Mucosa of stomach (tissue), 1 donor: Measurements from ENCODE around the gene SETX.

ENCODE experiments used
- H3K27me3 ChIP-seq: one replicate; pipeline ENCODE4 v1.7.0; 2013; ENCODE audit warnings: mild to moderate bottlenecking, low read length; ENCODE audit not compliant: control insufficient read depth, insufficient read depth
- H3K36me3 ChIP-seq: one replicate; pipeline ENCODE4 v1.7.0; 2013; ENCODE audit warnings: low read length; ENCODE audit not compliant: control insufficient read depth, insufficient read depth
- H3K4me1 ChIP-seq: one replicate; pipeline ENCODE4 v1.7.0; 2013; ENCODE audit warnings: mild to moderate bottlenecking, low read length; ENCODE audit not compliant: control insufficient read depth, insufficient read depth
- H3K4me3 ChIP-seq: one replicate; pipeline ENCODE4 v1.7.0; 2013; ENCODE audit warnings: low read length
- H3K9ac ChIP-seq: one replicate; pipeline ENCODE4 v1.7.0; 2013; ENCODE audit warnings: mild to moderate bottlenecking, low read length, moderate library complexity
- H3K9me3 ChIP-seq: one replicate; pipeline ENCODE4 v1.7.0; 2013; ENCODE audit warnings: mild to moderate bottlenecking, low read length, moderate library complexity; ENCODE audit not compliant: control insufficient read depth
- donor health status: Pancreatic carcinoma.

The SETX gene

GRCh38 chr9:132267660-132268059 is 87.1 kb downstream of the SETX start:
- Histone ChIP-seq H3K36me3 (peaks cover 19% of the 10 kb centered on the region), H3K9ac (no peak overlapping the region), H3K4me3 (no peak overlapping the region), H3K4me1 (no peaks in the 10 kb centered on the region), H3K27me3 (no peaks in the 10 kb centered on the region), H3K9me3 (no peaks in the 10 kb centered on the region)

GRCh38 chr9:132266017-132266416 is 88.8 kb downstream of the SETX start:
- no peaks in the 10 kb centered on the region for H3K4me1 ChIP-seq
- no peaks in the 10 kb centered on the region for H3K27me3 ChIP-seq
- no peak overlapping the region for H3K9ac ChIP-seq
- H3K36me3 ChIP-seq: peaks cover 19% of the 10 kb centered on the region
- H3K4me3 ChIP-seq: no peak overlapping the region
- no peaks in the 10 kb centered on the region for H3K9me3 ChIP-seq

GRCh38 chr9:132260846-132261245 is 93.9 kb downstream of the SETX start:
- Histone ChIP-seq H3K4me1 (peaks cover 6% of the 10 kb centered on the region), H3K4me3 (no peak overlapping the region), H3K9ac (no peak overlapping the region), H3K9me3 (no peaks in the 10 kb centered on the region), H3K36me3 (no peaks in the 10 kb centered on the region), H3K27me3 (no peaks in the 10 kb centered on the region)

GRCh38 chr9:132250324-132251262 is 104.2 kb downstream of the SETX start:
- Histone ChIP-seq H3K36me3 (no peaks in the 10 kb centered on the region), H3K4me3 (no peak overlapping the region), H3K9me3 (no peaks in the 10 kb centered on the region), H3K4me1 (no peaks in the 10 kb centered on the region), H3K9ac (no peak overlapping the region), H3K27me3 (no peaks in the 10 kb centered on the region)

- no peak overlapping the region for H3K9ac ChIP-seq
- H3K9me3 ChIP-seq: no peaks in the 10 kb centered on the region
- no peaks in the 10 kb centered on the region for H3K27me3 ChIP-seq
- H3K4me3 ChIP-seq: no peak overlapping the region
- no peaks in the 10 kb centered on the region for H3K36me3 ChIP-seq
- no peaks in the 10 kb centered on the region for H3K4me1 ChIP-seq
Observed at GRCh38 chr9:132249690-132250089, 105.1 kb downstream of the SETX start.

- Histone ChIP-seq H3K27me3 (peaks cover 3% of the 10 kb centered on the region), H3K9me3 (no peaks in the 10 kb centered on the region), H3K9ac (no peak overlapping the region), H3K36me3 (no peaks in the 10 kb centered on the region), H3K4me3 (no peak overlapping the region), H3K4me1 (no peaks in the 10 kb centered on the region)
Observed at GRCh38 chr9:132249123-132249522, 105.7 kb downstream of the SETX start.

- Histone ChIP-seq H3K4me1 (peaks cover under 1% of the 10 kb centered on the region), H3K27me3 (peaks cover 8% of the 10 kb centered on the region), H3K36me3 (no peaks in the 10 kb centered on the region), H3K9ac (no peak overlapping the region), H3K9me3 (no peaks in the 10 kb centered on the region), H3K4me3 (no peak overlapping the region)
Observed at GRCh38 chr9:132247942-132248341, 106.8 kb downstream of the SETX start.

- no peak overlapping the region for H3K4me3 ChIP-seq
- H3K36me3 ChIP-seq: no peaks in the 10 kb centered on the region
- no peak overlapping the region for H3K9ac ChIP-seq
- no peaks in the 10 kb centered on the region for H3K9me3 ChIP-seq
- H3K27me3 ChIP-seq: peaks cover 19% of the 10 kb centered on the region
- H3K4me1 ChIP-seq: peaks cover 7% of the 10 kb centered on the region
Observed at GRCh38 chr9:132245465-132245864, 109.3 kb downstream of the SETX start.

- Histone ChIP-seq H3K27me3 (peaks cover 25% of the 10 kb centered on the region), H3K4me1 (peaks cover 7% of the 10 kb centered on the region)
Observed at GRCh38 chr9:132244582-132245455, 110.0 kb downstream of the SETX start.

GRCh38 chr9:132243156-132244074 is 111.4 kb downstream of the SETX start:
- no peak overlapping the region for H3K4me3 ChIP-seq
- H3K9ac ChIP-seq: no peak overlapping the region
- H3K4me1 ChIP-seq: peaks cover 7% of the 10 kb centered on the region
- peaks cover 28% of the 10 kb centered on the region for H3K27me3 ChIP-seq
- H3K36me3 ChIP-seq: no peaks in the 10 kb centered on the region
- H3K9me3 ChIP-seq: no peaks in the 10 kb centered on the region

More at GRCh38 chr9:132244582-132245455, 110.0 kb downstream of the SETX start:
- Histone ChIP-seq H3K9ac (no peak overlapping the region), H3K9me3 (no peaks in the 10 kb centered on the region), H3K4me3 (no peak overlapping the region), H3K36me3 (no peaks in the 10 kb centered on the region)

GRCh38 chr9:132242621-132243155 is 112.1 kb downstream of the SETX start:
- peaks cover 7% of the 10 kb centered on the region for H3K4me1 ChIP-seq
- H3K27me3 ChIP-seq: peaks cover 28% of the 10 kb centered on the region
- H3K36me3 ChIP-seq: no peaks in the 10 kb centered on the region
- H3K9me3 ChIP-seq: no peaks in the 10 kb centered on the region
- H3K4me3 ChIP-seq: peak overlapping the region; percentile 46
- peak overlapping the region; percentile 55 for H3K9ac ChIP-seq
